Measurements from ENCODE around the gene RGS7.
"Not testable (repeated sequence)": the region's sequence is repeated elsewhere in the genome, so short reads cannot be mapped to it uniquely, and the experiment has no call there.

The RGS7 gene

GRCh38 chr1:240776237-240776636 lies 580.8 kb downstream of the RGS7 start:
- no peak for DNase-seq (ENCODE audit: extremely low read depth, low read depth)
- TF ChIP-seq, protein P1, sequence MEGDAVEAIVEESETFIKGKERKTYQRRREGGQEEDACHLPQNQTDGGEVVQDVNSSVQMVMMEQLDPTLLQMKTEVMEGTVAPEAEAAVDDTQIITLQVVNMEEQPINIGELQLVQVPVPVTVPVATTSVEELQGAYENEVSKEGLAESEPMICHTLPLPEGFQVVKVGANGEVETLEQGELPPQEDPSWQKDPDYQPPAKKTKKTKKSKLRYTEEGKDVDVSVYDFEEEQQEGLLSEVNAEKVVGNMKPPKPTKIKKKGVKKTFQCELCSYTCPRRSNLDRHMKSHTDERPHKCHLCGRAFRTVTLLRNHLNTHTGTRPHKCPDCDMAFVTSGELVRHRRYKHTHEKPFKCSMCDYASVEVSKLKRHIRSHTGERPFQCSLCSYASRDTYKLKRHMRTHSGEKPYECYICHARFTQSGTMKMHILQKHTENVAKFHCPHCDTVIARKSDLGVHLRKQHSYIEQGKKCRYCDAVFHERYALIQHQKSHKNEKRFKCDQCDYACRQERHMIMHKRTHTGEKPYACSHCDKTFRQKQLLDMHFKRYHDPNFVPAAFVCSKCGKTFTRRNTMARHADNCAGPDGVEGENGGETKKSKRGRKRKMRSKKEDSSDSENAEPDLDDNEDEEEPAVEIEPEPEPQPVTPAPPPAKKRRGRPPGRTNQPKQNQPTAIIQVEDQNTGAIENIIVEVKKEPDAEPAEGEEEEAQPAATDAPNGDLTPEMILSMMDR (IDR thresholded peaks at IDR 0.05; ENCODE audit: low read depth, low read length) = no peak

DNA sequence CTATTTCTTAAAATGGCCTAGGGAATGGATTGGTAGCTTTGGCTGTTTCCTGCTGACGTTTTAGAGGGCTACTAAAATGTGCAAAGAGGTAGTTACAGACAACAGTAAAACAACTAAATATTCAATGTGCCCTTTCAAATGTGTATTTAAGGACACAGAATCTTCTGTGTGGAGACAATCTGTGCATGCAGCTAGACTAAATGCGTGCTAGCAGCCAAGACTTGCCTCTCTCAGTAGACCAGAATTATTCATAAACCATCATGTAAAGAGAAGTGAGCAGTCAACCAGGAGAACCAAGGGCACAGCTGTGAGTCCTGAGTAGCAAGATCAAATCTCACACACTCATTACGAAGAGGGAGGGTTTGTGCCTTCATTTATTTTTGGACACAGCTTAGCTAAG lies 584.9 kb downstream of the RGS7 start:
- DNase-seq (ENCODE audit: extremely low read depth, low read depth) = no peak
- TF ChIP-seq, protein P1 (IDR thresholded peaks at IDR 0.05; ENCODE audit: low read depth, low read length) = no peak

DNA sequence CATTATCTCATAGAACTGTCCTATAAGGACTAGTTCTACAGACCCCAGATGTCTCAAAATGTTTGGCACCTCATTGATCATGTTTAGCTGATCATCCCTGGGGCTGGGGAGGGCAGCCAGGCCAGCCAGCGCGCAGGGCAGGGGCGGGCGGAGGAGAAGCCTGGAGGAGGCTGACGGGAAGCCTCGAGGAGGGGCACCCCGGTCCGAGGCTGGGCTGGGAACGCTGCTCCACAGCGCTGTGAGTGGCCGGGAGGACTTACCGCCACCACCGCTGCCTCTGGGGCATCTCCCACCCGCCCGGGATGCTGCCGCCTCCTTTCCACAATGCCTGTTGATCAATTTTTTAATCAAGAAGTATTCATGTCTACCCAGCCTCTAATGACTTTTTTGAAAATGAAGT lies 585.6 kb downstream of the RGS7 start:
- no peak for DNase-seq (ENCODE audit: extremely low read depth, low read depth)
- TF ChIP-seq, protein P1 (IDR thresholded peaks at IDR 0.05; ENCODE audit: low read depth, low read length) = no peak

GRCh38 chr1:240768979-240769378 lies 588.0 kb downstream of the RGS7 start:
- TF ChIP-seq, protein P1 (IDR thresholded peaks at IDR 0.05; ENCODE audit: low read depth, low read length) = no peak
- DNase-seq (ENCODE audit: extremely low read depth, low read depth) = no peak

DNA sequence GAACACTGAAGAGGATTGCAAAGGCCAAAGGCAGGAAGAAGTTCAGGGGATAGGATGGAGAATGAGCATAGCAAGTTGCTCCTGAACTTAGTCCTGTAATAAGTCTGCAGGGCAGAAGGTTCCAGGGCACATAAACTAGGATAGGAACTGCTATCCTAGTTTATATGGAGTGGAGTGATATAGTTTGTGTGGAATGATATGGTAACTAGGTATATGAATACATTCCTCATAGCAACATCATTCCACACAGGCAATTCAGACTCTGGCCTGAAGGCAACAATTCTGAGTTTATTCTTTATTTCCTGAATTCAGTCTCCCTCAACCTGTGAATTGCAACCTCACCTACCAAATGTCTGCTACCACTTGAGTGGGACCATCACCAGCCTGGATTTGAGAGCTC lies 590.2 kb downstream of the RGS7 start:
- TF ChIP-seq, protein P1 (IDR thresholded peaks at IDR 0.05; ENCODE audit: low read depth, low read length) = no peak
- DNase-seq (ENCODE audit: extremely low read depth, low read depth) = no peak

- peak; percentile 7 for DNase-seq (ENCODE audit: extremely low read depth, low read depth)
- TF ChIP-seq, protein P1 (IDR thresholded peaks at IDR 0.05; ENCODE audit: low read depth, low read length) = no peak
Measured at GRCh38 chr1:240765732-240766363, 591.2 kb downstream of the RGS7 start.

GRCh38 chr1:240763771-240764170 lies 593.2 kb downstream of the RGS7 start:
- DNase-seq (ENCODE audit: extremely low read depth, low read depth) = no peak
- TF ChIP-seq, protein P1 (IDR thresholded peaks at IDR 0.05; ENCODE audit: low read depth, low read length) = no peak

GRCh38 chr1:240763095-240763494 lies 593.9 kb downstream of the RGS7 start:
- not testable (repeated sequence) for DNase-seq (ENCODE audit: extremely low read depth, low read depth)

- DNase-seq (ENCODE audit: extremely low read depth, low read depth) = not testable (repeated sequence)
Measured at GRCh38 chr1:240762471-240762987, 594.5 kb downstream of the RGS7 start.

DNA sequence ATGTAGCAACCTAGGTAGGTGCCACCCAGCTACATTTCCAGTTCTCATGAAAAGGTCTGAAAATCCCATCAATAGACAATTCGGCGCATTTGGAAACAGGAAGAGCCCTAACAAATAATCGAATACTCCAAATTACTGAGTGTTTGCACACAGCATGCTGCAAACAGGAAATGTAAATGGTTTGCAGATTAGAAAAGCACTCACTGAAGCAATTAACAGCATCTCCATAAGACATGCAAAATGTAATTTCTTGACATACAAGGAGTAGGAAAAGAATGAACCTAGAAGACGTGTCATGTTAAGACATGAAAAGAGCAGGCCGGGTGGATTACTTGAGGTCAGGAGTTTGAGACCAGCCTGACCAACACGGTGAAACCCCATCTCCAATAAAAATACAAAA lies 598.2 kb downstream of the RGS7 start:
- not testable (repeated sequence) for DNase-seq (ENCODE audit: extremely low read depth, low read depth)
